IMR-90 (cell line): ENCODE results near the gene PPARGC1A. TPM values are rescaled to one million over a fixed set of nuclear protein-coding genes. Genes with fewer than 3 reads are reported as not detected.

Source experiments
- ATAC-seq: fragments of 200-7000 bp; cut with Tn5 transposase; 2 replicates; pipeline ENCODE4 v1.9.1; 2020; ENCODE audit warnings: low read depth, mild to moderate bottlenecking, moderate library complexity
- BruUV-seq: library from RNA; stranded (reverse); fragments of 400-500 nt; replicated peaks from 2 replicates; lab custom pipeline; 2021; lab: Mats Ljungman, UMichigan
- CTCF ChIA-PET: fragments of 300-600 bp; formaldehyde crosslinking; extraction: SDS; loops from one replicate; lab custom pipeline; 2021; ENCODE audit warnings: antibody characterized with exemption; lab: Yijun Ruan, JAX
- POLR2A ChIA-PET: fragments of 300-600 bp; sonication (Branson Sonifier 250); formaldehyde crosslinking; loops from one replicate; lab custom pipeline; 2022; ENCODE audit warnings: antibody characterized with exemption; ENCODE audit not compliant: unreplicated experiment; lab: Charles Lee
- DNase-seq: peaks from one replicate; pipeline ENCODE4 v3.0.0; 2013
- H2AFZ ChIP-seq: replicated peaks from 2 replicates; pipeline ENCODE3; 2013; ENCODE audit warnings: low read length, mild to moderate bottlenecking; ENCODE audit not compliant: poor library complexity
- H2AK5ac ChIP-seq: 2 replicates; pipeline ENCODE4 v1.6.1; 2013; ENCODE audit warnings: low read depth, low read length, inconsistent platforms
- H2AK9ac ChIP-seq: replicated peaks from 2 replicates; pipeline ENCODE3; 2013; ENCODE audit warnings: mild to moderate bottlenecking, low read depth, low read length, moderate library complexity; ENCODE audit not compliant: poor library complexity
- H2BK120ac ChIP-seq: 2 replicates; pipeline ENCODE4 v1.6.1; 2013; ENCODE audit warnings: low read depth, low read length, inconsistent platforms
- H2BK15ac ChIP-seq: 3 replicates; pipeline ENCODE4 v1.6.1; 2013; ENCODE audit warnings: low read depth, low read length, inconsistent platforms
- H2BK20ac ChIP-seq: 2 replicates; pipeline ENCODE4 v1.6.1; 2013; ENCODE audit warnings: low read depth, mild to moderate bottlenecking, inconsistent platforms, low read length, moderate library complexity
- H2BK5ac ChIP-seq: 2 replicates; pipeline ENCODE4 v1.6.1; 2013; ENCODE audit warnings: mild to moderate bottlenecking, low read depth, low read length, inconsistent platforms; ENCODE audit not compliant: poor library complexity, severe bottlenecking
- H3K14ac ChIP-seq: replicated peaks from 2 replicates; pipeline ENCODE4 v1.6.1; 2013; ENCODE audit warnings: low read depth, low read length, inconsistent platforms
- H3K18ac ChIP-seq: 2 replicates; pipeline ENCODE4 v1.6.1; 2013; ENCODE audit warnings: low read depth, low read length, control low read depth
- H3K23ac ChIP-seq: 2 replicates; pipeline ENCODE4 v1.6.1; 2013; ENCODE audit warnings: low read depth, low read length, inconsistent platforms
- H3K27ac ChIP-seq: 2 replicates; pipeline ENCODE4 v1.5.1; 2013; ENCODE audit warnings: mild to moderate bottlenecking, control low read depth, low read length; ENCODE audit not compliant: insufficient read depth
- H3K27me3 ChIP-seq: 2 replicates; pipeline ENCODE4 v1.6.1; 2013; ENCODE audit warnings: low read length; ENCODE audit not compliant: control insufficient read depth, insufficient read depth
- H3K36me3 ChIP-seq: 2 replicates; pipeline ENCODE4 v1.6.1; 2013; ENCODE audit warnings: low read length, mixed read lengths; ENCODE audit not compliant: control insufficient read depth, insufficient read depth
- H3K4ac ChIP-seq: 2 replicates; pipeline ENCODE4 v1.6.1; 2013; ENCODE audit warnings: low read depth, low read length, inconsistent platforms
- H3K4me1 ChIP-seq: 2 replicates; pipeline ENCODE4 v1.6.1; 2013; ENCODE audit warnings: low read length, mixed read lengths; ENCODE audit not compliant: control insufficient read depth, insufficient read depth
- H3K4me2 ChIP-seq: 2 replicates; pipeline ENCODE4 v1.6.1; 2013; ENCODE audit warnings: low read depth, mild to moderate bottlenecking, control low read depth, low read length, moderate library complexity
- H3K4me3 ChIP-seq: 2 replicates; pipeline ENCODE4 v1.5.1; 2013; ENCODE audit warnings: low read depth, mild to moderate bottlenecking, control low read depth, low read length, moderate library complexity; ENCODE audit not compliant: insufficient read depth
- H3K56ac ChIP-seq: 2 replicates; pipeline ENCODE4 v1.6.1; 2013; ENCODE audit warnings: low read length, inconsistent platforms; ENCODE audit not compliant: insufficient read depth; ENCODE audit errors: extremely low read depth
- H3K79me1 ChIP-seq, 2 experiments: 2 replicates each; pipeline ENCODE4 v1.6.1; 2013; ENCODE audit warnings: low read length in 2 of 2, inconsistent platforms in 1 of 2, low read depth in 1 of 2
- H3K9ac ChIP-seq: 2 replicates; pipeline ENCODE4 v1.6.1; 2013; ENCODE audit warnings: low read depth, low read length, control low read depth
- H3K9me1 ChIP-seq: 2 replicates; pipeline ENCODE4 v1.6.1; 2013; ENCODE audit warnings: low read length, inconsistent platforms; ENCODE audit not compliant: insufficient read depth
- H3K9me3 ChIP-seq: 2 replicates; pipeline ENCODE4 v1.6.1; 2013; ENCODE audit warnings: low read length; ENCODE audit not compliant: control insufficient read depth, insufficient read depth
- H4K20me1 ChIP-seq: 2 replicates; pipeline ENCODE4 v1.6.1; 2013; ENCODE audit warnings: low read length, inconsistent platforms; ENCODE audit not compliant: insufficient read depth
- H4K5ac ChIP-seq: 2 replicates; pipeline ENCODE4 v1.6.1; 2013; ENCODE audit warnings: mild to moderate bottlenecking, low read depth, low read length, control low read depth
- H4K8ac ChIP-seq, 2 experiments: 2 replicates each; pipeline ENCODE4 v1.6.1; 2013; ENCODE audit warnings: low read depth in 2 of 2, low read length in 2 of 2, control low read depth in 1 of 2, inconsistent platforms in 1 of 2
- H4K91ac ChIP-seq: 2 replicates; pipeline ENCODE4 v1.6.1; 2013; ENCODE audit warnings: low read depth, low read length, inconsistent platforms; ENCODE audit not compliant: insufficient read depth
- BHLHE40 ChIP-seq: fragments of 150-350 bp; IDR thresholded peaks from 2 replicates; pipeline ENCODE4 v1.6.1; 2016; ENCODE audit warnings: mild to moderate bottlenecking, low read depth, low read length
- CEBPB ChIP-seq: IDR thresholded peaks from 2 replicates; pipeline ENCODE4 v1.6.1; 2012; ENCODE audit warnings: low read depth, low read length, improper control_type of control experiment
- CHD1 ChIP-seq: IDR thresholded peaks from 2 replicates; pipeline ENCODE4 v1.6.1; 2012; ENCODE audit warnings: low read depth, low read length, improper control_type of control experiment
- ELK1 ChIP-seq: fragments of 150-350 bp; IDR thresholded peaks from 2 replicates; pipeline ENCODE4 v1.6.1; 2016; ENCODE audit warnings: low read depth, mild to moderate bottlenecking, low read length, moderate library complexity, borderline replicate concordance
- FOS ChIP-seq: fragments of 150-350 bp; IDR thresholded peaks from 2 replicates; pipeline ENCODE4 v1.6.1; 2016; ENCODE audit warnings: low read depth, low read length
- MAFK ChIP-seq: IDR thresholded peaks from 2 replicates; pipeline ENCODE4 v1.6.1; 2012; ENCODE audit warnings: low read depth, low read length, improper control_type of control experiment
- MAZ ChIP-seq: IDR thresholded peaks from 2 replicates; pipeline ENCODE4 v1.6.1; 2012; ENCODE audit warnings: low read depth, mild to moderate bottlenecking, low read length, improper control_type of control experiment, moderate library complexity, borderline replicate concordance
- MXI1 ChIP-seq: IDR thresholded peaks from 2 replicates; pipeline ENCODE4 v1.6.1; 2012; ENCODE audit warnings: low read depth, mild to moderate bottlenecking, low read length, moderate library complexity, borderline replicate concordance
- NFE2L2 ChIP-seq: fragments of 150-350 bp; IDR thresholded peaks from 2 replicates; pipeline ENCODE4 v1.6.1; 2016; ENCODE audit warnings: low read depth, mild to moderate bottlenecking, low read length
- POLR2A ChIP-seq: IDR thresholded peaks from 2 replicates; pipeline ENCODE4 v1.6.1; 2012; ENCODE audit warnings: mild to moderate bottlenecking, low read depth, low read length
- RAD21 ChIP-seq: IDR thresholded peaks from 2 replicates; pipeline ENCODE4 v1.6.1; 2012; ENCODE audit warnings: low read length, improper control_type of control experiment
- RCOR1 ChIP-seq: IDR thresholded peaks from 2 replicates; pipeline ENCODE4 v1.6.1; 2012; ENCODE audit warnings: mild to moderate bottlenecking, low read length, improper control_type of control experiment; ENCODE audit not compliant: insufficient replicate concordance
- RFX5 ChIP-seq: IDR thresholded peaks from 2 replicates; pipeline ENCODE4 v1.8.0; 2012; ENCODE audit warnings: low read depth, mild to moderate bottlenecking, low read length, moderate library complexity
- SMC3 ChIP-seq: fragments of 150-350 bp; IDR thresholded peaks from 2 replicates; pipeline ENCODE4 v1.6.1; 2016; ENCODE audit warnings: low read depth, mild to moderate bottlenecking, antibody characterized with exemption, low read length, moderate library complexity
- USF2 ChIP-seq: fragments of 150-350 bp; IDR thresholded peaks from 2 replicates; pipeline ENCODE4 v1.6.1; 2017; ENCODE audit warnings: mild to moderate bottlenecking, antibody characterized with exemption, low read length, low read depth
- WGBS, 2 experiments: methylation state at CpG; one replicate each; pipeline versions ENCODE4 v1.1.5 to v1.1.7; 2013; ENCODE audit warnings: missing lambda C conversion rate in 2 of 2; ENCODE audit not compliant: insufficient read length in 1 of 2; ENCODE audit errors: extremely low coverage in 2 of 2; 5-methylcytosine and 5-hydroxymethylcytosine counted together
- dilution Hi-C: fragments of 300-500 bp; cut with HindIII; formaldehyde crosslinking; loops from one replicate; pipeline ENCODE4 v1.14.3; 2018; ENCODE audit warnings: low sequenced_read_pairs; ENCODE audit not compliant: unreplicated experiment
- in situ Hi-C: fragments of 300-500 bp; cut with MboI; formaldehyde crosslinking; loops from 3 replicates; pipeline ENCODE4 v1.14.3; 2019; ENCODE audit warnings: low sequenced_read_pairs, inconsistent platforms, mixed read lengths
- intact Hi-C: fragments of 100-400 bp; cut with micrococcal nuclease; formaldehyde crosslinking; loops from 2 replicates; pipeline ENCODE4 v1.10.0; 2022
- polyA plus RNA-seq, 3 experiments: library from polyadenylated mRNA; depleted of rRNA; stranded (reverse); fragments of >200 nt; gene quantifications; 2 replicates each; pipeline ENCODE4 v1.2.3, GENCODE V29; 2012; ENCODE audit warnings: low replicate concordance in 1 of 3
- total RNA-seq: library from RNA; depleted of rRNA; stranded (reverse); fragments of >200 nt; gene quantifications from 2 replicates; pipeline ENCODE4 v1.2.3, GENCODE V29; 2012
- TF ChIP-seq, protein P1 (sequence below): conservative IDR thresholded peaks from 2 replicates; pipeline ENCODE4 v1.5.1; 2012; ENCODE audit warnings: mild to moderate bottlenecking, low read depth, low read length, improper control_type of control experiment

The PPARGC1A gene
- total and polyA plus RNA-seq, 2 of the 4 experiments (the other 2 are of a cell fraction), result under 0.01 to 0.03 TPM

GRCh38 chr4:23828779-23829178 lies 61.1 kb downstream of the PPARGC1A start:
- in situ Hi-C loops, result no loop called here
- H3K9me3 ChIP-seq, result no peaks in the 10 kb centered on the region
- H3K9ac ChIP-seq, result no peak overlapping the region
- no peak overlapping the region for H4K8ac ChIP-seq
- dilution Hi-C loops, result no loop called here
- H2AK5ac ChIP-seq, result no peak overlapping the region
- H3K4me3 ChIP-seq, result no peak overlapping the region
- no peak overlapping the region for H3K23ac ChIP-seq
- intact Hi-C loops, result no loop called here
- H3K18ac ChIP-seq, result no peak overlapping the region
- 100% methylated on average over 1 of the region's 4 CpGs; no CpG with 5 or more reads in 1 of the 2 experiments for WGBS, 2 experiments
- no peak overlapping the region for H3K4me2 ChIP-seq
- no peaks in the 10 kb centered on the region for H3K79me1 ChIP-seq
- H2AFZ ChIP-seq, result no peak overlapping the region
- H2BK15ac ChIP-seq, result no peak overlapping the region
- DNase-seq (no peak), ATAC-seq (no peak)
- H3K4me1 ChIP-seq, result peaks cover 4% of the 10 kb centered on the region
- POLR2A ChIA-PET, result no interaction called here
- no peak overlapping the region for H2BK5ac ChIP-seq
- no TSS peak for BruUV-seq
- no peaks in the 10 kb centered on the region for H3K9me1 ChIP-seq
- H3K56ac ChIP-seq, result no peak overlapping the region
- H4K5ac ChIP-seq, result no peak overlapping the region
- H2BK20ac ChIP-seq, result no peak overlapping the region
- no peak overlapping the region for H3K4ac ChIP-seq
- no peaks in the 10 kb centered on the region for H3K36me3 ChIP-seq
- CTCF ChIA-PET, result interaction anchor here (1.4 kb wide), 1 partner anchor 13 kb away, joined by 3 read pairs; no protein-coding TSS in a partner anchor
- no peak overlapping the region for H3K14ac ChIP-seq
- no peaks in the 10 kb centered on the region for H4K20me1 ChIP-seq
- H3K27ac ChIP-seq, result no peak overlapping the region
- H4K91ac ChIP-seq, result no peak overlapping the region
- no peak for TF ChIP-seq MAFK
- TF ChIP-seq MXI1, result no peak
- no peak for TF ChIP-seq FOS
- TF ChIP-seq, protein P1, sequence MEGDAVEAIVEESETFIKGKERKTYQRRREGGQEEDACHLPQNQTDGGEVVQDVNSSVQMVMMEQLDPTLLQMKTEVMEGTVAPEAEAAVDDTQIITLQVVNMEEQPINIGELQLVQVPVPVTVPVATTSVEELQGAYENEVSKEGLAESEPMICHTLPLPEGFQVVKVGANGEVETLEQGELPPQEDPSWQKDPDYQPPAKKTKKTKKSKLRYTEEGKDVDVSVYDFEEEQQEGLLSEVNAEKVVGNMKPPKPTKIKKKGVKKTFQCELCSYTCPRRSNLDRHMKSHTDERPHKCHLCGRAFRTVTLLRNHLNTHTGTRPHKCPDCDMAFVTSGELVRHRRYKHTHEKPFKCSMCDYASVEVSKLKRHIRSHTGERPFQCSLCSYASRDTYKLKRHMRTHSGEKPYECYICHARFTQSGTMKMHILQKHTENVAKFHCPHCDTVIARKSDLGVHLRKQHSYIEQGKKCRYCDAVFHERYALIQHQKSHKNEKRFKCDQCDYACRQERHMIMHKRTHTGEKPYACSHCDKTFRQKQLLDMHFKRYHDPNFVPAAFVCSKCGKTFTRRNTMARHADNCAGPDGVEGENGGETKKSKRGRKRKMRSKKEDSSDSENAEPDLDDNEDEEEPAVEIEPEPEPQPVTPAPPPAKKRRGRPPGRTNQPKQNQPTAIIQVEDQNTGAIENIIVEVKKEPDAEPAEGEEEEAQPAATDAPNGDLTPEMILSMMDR, result no peak
- TF ChIP-seq RAD21, result no peak
- no peak for TF ChIP-seq CHD1
- TF ChIP-seq USF2, result no peak
- no peak for TF ChIP-seq MAZ
- TF ChIP-seq CEBPB, result no peak
- TF ChIP-seq NFE2L2, result no peak
- no peak for TF ChIP-seq RCOR1
- TF ChIP-seq ELK1, result no peak
- TF ChIP-seq SMC3, result no peak
- no peak for TF ChIP-seq POLR2A
- TF ChIP-seq BHLHE40, result no peak
- no peak for TF ChIP-seq RFX5
- H2BK120ac ChIP-seq, result no peak overlapping the region
- H3K27me3 ChIP-seq, result no peaks in the 10 kb centered on the region
- H2AK9ac ChIP-seq, result no peak overlapping the region
